GM19239 (cell line): ENCODE measurements around the gene PIAS1.
"Not testable (repeated sequence)": the region's sequence is repeated elsewhere in the genome, so short reads cannot be mapped to it uniquely, and the experiment has no call there.

Experiments
- DNase-seq: peaks from one replicate; pipeline ENCODE4 v3.0.0; 2011; ENCODE audit warnings: low spot score; ENCODE audit not compliant: insufficient read length
- FAIRE-seq: peaks from 2 replicates; lab custom pipeline; 2011; peaks lifted over from hg19 to GRCh38; lab: Jason Lieb, UNC

The PIAS1 gene

GRCh38 chr15:68228143-68228970 is 174.2 kb downstream of the PIAS1 start:
- peak; percentile 61 for FAIRE-seq

DNA sequence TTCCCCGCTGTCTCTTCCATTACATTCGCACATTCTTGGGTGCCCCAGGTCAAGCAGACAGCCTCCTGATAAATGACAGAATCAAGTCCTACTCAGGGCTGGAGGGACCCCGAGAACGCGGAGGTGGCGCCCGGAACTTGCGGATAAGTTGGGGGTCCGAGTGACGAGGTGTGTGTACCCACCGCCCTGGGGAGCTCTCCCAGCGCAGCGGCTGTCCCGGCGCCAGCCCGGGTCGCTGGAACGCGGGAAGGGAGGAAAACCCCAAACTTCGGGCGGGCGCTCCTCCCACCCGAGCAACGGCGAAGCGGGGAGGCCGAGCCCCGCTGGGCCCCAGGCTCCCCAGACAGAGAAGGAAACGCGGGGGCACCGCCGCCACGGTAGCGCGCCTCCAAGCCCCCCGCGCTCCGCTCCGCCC is 174.9 kb downstream of the PIAS1 start:
- FAIRE-seq = no peak
- no peak for DNase-seq

More at GRCh38 chr15:68228143-68228970, 174.2 kb downstream of the PIAS1 start:
- DNase-seq = no peak

- FAIRE-seq (peak; percentile 59), DNase-seq (peak; percentile 84)
Observed at GRCh38 chr15:68229386-68230156, 175.5 kb downstream of the PIAS1 start, which contains the start of gene CLN6. TSS of gene CLN6 (minus strand) at chr15:68229728. CDS start at chr15:68229584, 144 bp downstream.

GRCh38 chr15:68230157-68231100 is 176.3 kb downstream of the PIAS1 start:
- no peak for FAIRE-seq
- DNase-seq = no peak

DNA sequence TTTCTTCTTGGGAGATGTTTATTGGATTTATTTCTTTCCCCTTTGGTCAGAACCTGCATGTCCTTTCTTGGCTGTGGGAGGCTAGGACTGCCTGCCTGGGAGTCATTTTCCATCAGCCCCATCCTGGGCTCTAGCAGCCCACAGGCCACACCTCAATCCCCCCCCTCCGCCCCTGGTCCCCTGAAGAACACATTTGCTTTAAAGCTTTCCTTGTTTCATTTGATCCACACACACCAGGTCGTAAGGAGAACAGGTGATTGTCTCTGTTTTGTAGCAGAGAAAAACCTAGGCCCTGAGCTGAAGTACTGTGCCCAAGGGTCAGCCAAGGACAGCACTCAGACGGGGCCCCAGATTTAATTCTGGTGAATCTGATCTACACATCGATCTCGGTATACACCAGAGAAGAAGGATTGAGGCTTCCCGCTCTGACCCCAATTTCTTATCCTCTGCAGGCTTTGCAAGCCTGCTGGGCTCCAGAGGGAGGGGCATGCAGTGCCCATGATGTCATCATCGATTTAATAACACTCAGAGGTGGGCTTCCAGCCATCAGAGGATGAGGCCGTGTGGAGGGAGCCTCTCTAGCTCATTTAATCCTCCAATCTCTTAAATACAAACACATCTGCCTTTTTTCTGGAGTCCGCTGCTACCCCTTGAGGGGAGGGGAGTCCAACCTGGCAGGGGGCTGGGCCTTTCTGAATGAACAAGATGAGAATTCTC is 177.1 kb downstream of the PIAS1 start:
- no peak for FAIRE-seq
- DNase-seq = no peak

GRCh38 chr15:68232449-68232848 is 178.3 kb downstream of the PIAS1 start:
- DNase-seq = no peak
- FAIRE-seq = no peak

DNA sequence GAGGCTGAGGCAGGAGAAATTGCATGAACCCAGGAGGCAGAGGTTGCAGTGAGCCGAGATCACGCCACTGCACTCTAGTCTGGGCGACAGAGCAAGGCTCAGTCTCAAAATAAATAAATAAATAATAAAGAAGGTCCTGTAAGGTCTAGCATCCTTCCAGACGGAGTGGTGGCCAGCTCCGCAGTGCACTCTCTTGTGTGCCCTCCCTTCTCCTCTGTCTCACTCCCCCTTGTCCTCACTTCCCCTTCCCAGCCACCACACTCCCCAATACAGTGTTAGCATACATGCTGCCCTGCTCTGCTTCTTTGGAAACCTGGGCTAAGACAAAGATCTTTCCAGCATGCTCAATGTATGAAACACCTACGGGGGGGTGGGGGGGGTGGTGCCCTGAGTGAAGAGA is 178.8 kb downstream of the PIAS1 start:
- FAIRE-seq (no peak), DNase-seq (no peak)

DNA sequence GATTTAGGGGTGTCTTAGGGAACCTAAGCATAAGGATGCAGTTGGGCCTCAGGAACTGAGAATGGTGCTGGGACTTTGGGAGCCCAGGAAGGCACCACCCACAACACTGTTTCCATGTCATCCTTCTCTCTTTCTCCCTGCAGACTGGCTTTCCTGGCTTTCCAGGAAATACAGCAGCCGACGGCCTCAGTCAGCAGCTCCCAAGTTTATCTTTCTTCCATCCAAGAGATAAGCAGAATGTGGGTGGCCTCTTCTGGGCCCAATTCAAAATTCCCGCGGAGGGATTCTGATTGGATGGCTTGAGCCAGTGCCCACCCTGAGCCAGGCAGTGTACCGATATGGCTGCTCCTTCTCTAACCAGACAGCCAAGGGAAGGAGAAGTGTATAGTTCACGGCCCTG is 179.9 kb downstream of the PIAS1 start:
- DNase-seq (no peak), FAIRE-seq (no peak)

GRCh38 chr15:68234520-68234919 is 180.4 kb downstream of the PIAS1 start:
- DNase-seq, FAIRE-seq: not testable (repeated sequence)

DNA sequence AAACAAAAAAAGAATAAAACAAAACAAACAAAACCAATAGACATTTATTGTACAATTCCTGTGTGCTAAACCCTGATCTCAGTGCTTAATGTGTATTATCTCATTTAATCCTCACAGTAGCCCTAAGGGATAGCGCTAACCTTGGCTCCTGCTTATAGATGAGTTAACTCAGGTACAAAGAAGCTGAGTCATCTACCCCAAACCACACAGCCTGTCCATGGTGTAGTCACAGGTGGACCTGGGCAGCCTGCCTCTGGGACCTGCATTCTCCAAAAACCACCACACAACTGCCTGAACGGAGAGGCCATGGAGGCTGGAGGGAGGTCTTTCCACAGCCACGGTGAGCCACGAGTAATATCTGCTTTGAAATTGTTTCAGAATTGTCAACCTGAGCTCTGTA is 180.9 kb downstream of the PIAS1 start:
- DNase-seq = no peak
- FAIRE-seq = no peak

DNA sequence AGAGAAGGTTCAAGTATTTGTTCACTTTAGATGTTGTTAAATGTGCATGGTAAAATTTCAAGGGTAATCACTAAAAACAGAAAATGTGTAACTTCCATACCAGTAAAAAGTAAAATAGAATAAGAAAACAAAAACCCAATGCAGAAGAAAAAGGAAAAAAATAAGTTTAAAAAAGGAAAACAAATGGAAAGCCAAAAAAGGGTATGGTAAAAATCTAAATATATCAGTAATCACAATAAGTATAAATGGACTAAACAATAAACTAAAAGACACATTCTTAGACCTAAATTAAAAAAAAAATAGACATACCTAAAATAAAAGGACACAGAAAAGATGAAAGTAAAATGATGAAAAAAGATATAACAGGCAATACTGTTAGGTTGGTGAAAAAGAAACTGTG is 184.9 kb downstream of the PIAS1 start:
- FAIRE-seq = no peak
- no peak for DNase-seq

GRCh38 chr15:68241088-68241935 is 187.2 kb downstream of the PIAS1 start:
- FAIRE-seq = no peak
- DNase-seq = no peak
